ENCODE data around the gene SHB. TPM values are rescaled to one million over a fixed set of nuclear protein-coding genes. Genes with fewer than 3 reads are reported as not detected.
A peak's percentile ranks its signal among the peaks of the same experiment; 100 is the strongest.

The SHB gene
- total and polyA plus RNA-seq, 2 of the 13 experiments (the other 11 are each of a cell fraction or from before 2014, with no cell fraction given), result 19.4 to 20.7 TPM

GRCh38 chr9:38059233-38059936, 9.6 kb downstream of the SHB start (continued):
- TF ChIP-seq ZNF496 (CRISPR knock-in tag; IDR thresholded peaks at IDR 0.05; ENCODE audit: insufficient replicate concordance) (no peak), IRF9 (CRISPR knock-in tag; IDR thresholded peaks at IDR 0.05; ENCODE audit: borderline replicate concordance) (no peak), IRX3 (CRISPR knock-in tag; IDR thresholded peaks at IDR 0.05; ENCODE audit: borderline replicate concordance, low read depth) (no peak), DMAP1 (CRISPR knock-in tag; IDR thresholded peaks at IDR 0.05) (peak; percentile 57; the same call in 1 of the 2 replicates), ZNF687 (CRISPR knock-in tag; IDR thresholded peaks at IDR 0.05) (peak; percentile 95), ZNF20 (CRISPR knock-in tag; IDR thresholded peaks at IDR 0.05) (no peak), HIVEP1 (CRISPR knock-in tag; IDR thresholded peaks at IDR 0.05) (no peak), PATZ1 (CRISPR knock-in tag; IDR thresholded peaks at IDR 0.05) (peak; percentile 49; the same call in 1 of the 2 replicates), ZBTB38 (CRISPR knock-in tag; IDR thresholded peaks at IDR 0.05) (0 out of 2 replicates have a peak, but pooled peaks have one; percentile 52), FUBP1 (CRISPR knock-in tag; IDR thresholded peaks at IDR 0.05; ENCODE audit: borderline replicate concordance) (peak; percentile 64; the same call in 1 of the 2 replicates), LCORL (IDR thresholded peaks at IDR 0.05) (no peak), LCORL (CRISPR knock-in tag; IDR thresholded peaks at IDR 0.05) (peak; percentile 64; the same call in 1 of the 2 replicates), ZNF205 (CRISPR knock-in tag; IDR thresholded peaks at IDR 0.05) (0 out of 2 replicates have a peak, but pooled peaks have one; percentile 42), TGIF2 (CRISPR knock-in tag; IDR thresholded peaks at IDR 0.05) (no peak), ATM (IDR thresholded peaks at IDR 0.05; ENCODE audit: borderline replicate concordance) (no peak), HNF1B (CRISPR knock-in tag; IDR thresholded peaks at IDR 0.05) (peak; percentile 64; the same call in 1 of the 2 replicates), SIN3B (IDR thresholded peaks at IDR 0.05; ENCODE audit: low read length) (no peak), ZBTB8A (CRISPR knock-in tag; IDR thresholded peaks at IDR 0.05; ENCODE audit: borderline replicate concordance, low read depth) (no peak)

Data from HepG2 (cell line).